ENCODE results near the gene R3HDM1.
"Not testable (repeated sequence)": the region's sequence is repeated elsewhere in the genome, so short reads cannot be mapped to it uniquely, and the experiment has no call there.

R3HDM1 gene

DNA sequence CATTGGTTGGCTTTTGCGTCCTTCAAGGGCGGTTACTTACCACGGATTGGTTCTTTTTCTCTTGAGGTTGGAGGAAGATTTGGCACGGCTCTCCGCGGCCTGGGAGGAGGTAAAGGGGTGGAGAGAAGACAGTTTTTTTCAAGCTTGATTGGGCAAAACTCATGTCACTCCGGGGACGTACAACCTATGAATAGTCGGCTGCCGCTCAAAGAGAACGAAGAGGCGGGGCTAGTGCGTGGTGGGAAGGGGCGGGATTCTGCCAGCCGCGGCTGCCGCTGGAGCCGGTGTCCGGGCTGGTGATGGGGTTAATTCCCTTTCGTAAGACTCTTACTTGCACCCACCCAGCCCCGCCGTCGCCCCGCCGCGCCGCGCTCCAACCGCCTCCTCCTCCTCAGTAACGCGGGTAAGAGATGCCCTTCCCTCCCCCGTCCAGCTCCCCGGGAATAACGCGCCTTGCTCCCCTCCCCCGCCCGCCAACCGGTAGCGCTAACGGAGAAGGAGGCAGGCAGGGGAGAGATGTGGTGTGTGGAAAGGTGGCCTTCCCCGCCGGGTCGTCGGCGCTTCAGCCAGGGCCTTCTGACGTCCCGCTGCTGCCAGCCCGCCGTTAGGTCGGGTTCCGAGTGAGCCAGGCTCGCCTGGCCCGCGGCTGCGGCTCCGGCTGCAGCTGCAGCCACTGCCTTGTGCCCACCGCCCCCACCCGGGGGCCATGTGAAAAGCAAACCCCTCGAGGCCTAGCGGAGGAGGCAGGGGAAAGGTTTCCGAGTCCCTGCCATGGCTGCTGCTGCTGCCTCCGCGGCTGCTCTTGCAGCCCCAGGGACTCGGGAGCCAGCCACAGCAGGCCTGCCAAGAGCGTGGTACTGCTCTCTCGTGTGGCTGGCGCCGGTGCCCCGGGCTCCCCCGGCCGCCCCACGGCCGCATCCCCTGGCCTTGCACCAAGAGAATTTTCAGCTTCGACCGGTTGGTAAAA, at the start of gene R3HDM1:
Gene R3HDM1, plus strand, starts transcription at position 254 of the 967 bp plus-strand sequence. CDS start 73,362 bp downstream, outside the sequence.
- Histone ChIP-seq H3K36me3 (peaks cover 22% of the 10 kb centered on the region), H3K27ac (peak within 1 kb of the TSS; percentile 91), H3K4me1 (peaks cover 35% of the 10 kb centered on the region), H3K4me2 (peak within 1 kb of the TSS; percentile 84), H3K4me3 (peak within 1 kb of the TSS; percentile 82), H3K27me3 (no peaks in the 10 kb centered on the region), H4K20me1 (peaks cover 29% of the 10 kb centered on the region), H3K9ac (peak within 1 kb of the TSS; percentile 93), H3K9me3 (peaks cover 6% of the 10 kb centered on the region)
- no peak for TF ChIP-seq Cebpa-rat (IDR thresholded peaks at IDR 0.05)

GRCh38 chr2:135485441-135485840, 45.8 kb upstream of the R3HDM1 start:
- Histone ChIP-seq H3K27me3 (no peaks in the 10 kb centered on the region), H3K27ac (no peak overlapping the region), H3K4me1 (no peaks in the 10 kb centered on the region), H3K4me3 (no peak overlapping the region), H3K4me2 (no peak overlapping the region), H3K9ac (no peak overlapping the region), H4K20me1 (no peaks in the 10 kb centered on the region), H3K36me3 (peaks cover 29% of the 10 kb centered on the region), H3K9me3 (peaks cover 30% of the 10 kb centered on the region)
- no peak for TF ChIP-seq Cebpa-rat (IDR thresholded peaks at IDR 0.05)

GRCh38 chr2:135490376-135490775, 40.9 kb upstream of the R3HDM1 start:
- no peaks in the 10 kb centered on the region for H3K27me3 ChIP-seq
- H3K9ac ChIP-seq, result no peak overlapping the region
- no peak for TF ChIP-seq Cebpa-rat (IDR thresholded peaks at IDR 0.05)
- peaks cover 27% of the 10 kb centered on the region for H3K9me3 ChIP-seq
- H3K4me1 ChIP-seq, result no peaks in the 10 kb centered on the region
- H3K27ac ChIP-seq, result no peak overlapping the region
- H4K20me1 ChIP-seq, result no peaks in the 10 kb centered on the region
- H3K36me3 ChIP-seq, result peaks cover 24% of the 10 kb centered on the region
- no peak overlapping the region for H3K4me2 ChIP-seq
- no peak overlapping the region for H3K4me3 ChIP-seq

DNA sequence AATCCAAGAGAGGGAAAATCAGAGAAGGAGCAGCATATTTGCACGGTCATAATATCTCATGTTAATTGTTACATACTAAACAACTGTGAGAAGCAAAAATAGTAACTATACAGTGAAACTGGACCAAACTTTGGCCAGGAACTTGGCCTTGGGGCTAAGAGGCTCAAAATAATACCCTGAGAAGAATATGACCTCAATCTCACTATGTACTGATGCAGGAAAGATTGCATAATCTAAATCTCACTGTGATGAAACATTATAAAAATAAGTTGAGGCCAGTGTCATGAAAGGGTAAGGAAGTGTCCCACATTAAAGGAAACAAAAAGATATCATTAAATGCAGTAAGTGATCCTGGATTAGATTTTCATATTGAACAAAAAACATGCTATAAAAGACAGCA, 36.8 kb upstream of the R3HDM1 start:
- H4K20me1 ChIP-seq, result no peaks in the 10 kb centered on the region

DNA sequence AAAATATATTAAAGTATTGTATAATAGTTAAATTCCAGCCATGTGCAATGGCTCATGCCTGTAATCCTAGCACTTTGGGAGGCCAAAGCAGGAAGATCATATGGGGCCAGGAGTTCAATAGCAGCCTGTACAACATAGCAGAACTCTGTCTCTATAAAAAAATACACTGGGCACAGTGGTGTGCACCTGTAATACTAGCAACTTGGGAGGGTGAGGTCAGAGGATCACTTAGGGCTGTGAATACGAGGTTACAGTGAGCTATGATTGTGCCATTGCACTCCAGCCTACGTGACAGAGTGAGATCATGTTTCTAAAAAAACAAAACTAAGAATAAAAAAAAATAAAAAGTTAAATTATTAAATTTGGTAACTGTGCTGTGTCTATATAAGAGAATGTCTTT, 36.4 kb upstream of the R3HDM1 start:
- H4K20me1 ChIP-seq, result no peaks in the 10 kb centered on the region
- no peak for TF ChIP-seq Cebpa-rat (IDR thresholded peaks at IDR 0.05)
- H3K4me2 ChIP-seq, result no peak overlapping the region
- no peaks in the 10 kb centered on the region for H3K27me3 ChIP-seq
- no peak overlapping the region for H3K4me3 ChIP-seq
- H3K36me3 ChIP-seq, result peaks cover 36% of the 10 kb centered on the region
- H3K27ac ChIP-seq, result no peak overlapping the region
- peaks cover 41% of the 10 kb centered on the region for H3K9me3 ChIP-seq
- H3K9ac ChIP-seq, result no peak overlapping the region
- H3K4me1 ChIP-seq, result no peaks in the 10 kb centered on the region

More for the DNA sequence above, 36.8 kb upstream of the R3HDM1 start:
- H3K9ac ChIP-seq, result no peak overlapping the region
- no peaks in the 10 kb centered on the region for H3K27me3 ChIP-seq
- H3K9me3 ChIP-seq, result peaks cover 37% of the 10 kb centered on the region
- H3K4me3 ChIP-seq, result no peak overlapping the region
- H3K27ac ChIP-seq, result no peak overlapping the region
- H3K4me1 ChIP-seq, result no peaks in the 10 kb centered on the region
- no peak overlapping the region for H3K4me2 ChIP-seq
- H3K36me3 ChIP-seq, result peaks cover 32% of the 10 kb centered on the region
- TF ChIP-seq Cebpa-rat (IDR thresholded peaks at IDR 0.05), result no peak

GRCh38 chr2:135498588-135498987, 32.7 kb upstream of the R3HDM1 start:
- H3K4me1 ChIP-seq, H3K27me3 ChIP-seq, H3K4me3 ChIP-seq, H3K27ac ChIP-seq, H4K20me1 ChIP-seq, H3K9ac ChIP-seq, H3K4me2 ChIP-seq: not testable (repeated sequence)
- Histone ChIP-seq H3K9me3 (peaks cover 47% of the 10 kb centered on the region), H3K36me3 (peaks cover 49% of the 10 kb centered on the region)

- no peaks in the 10 kb centered on the region for H3K4me1 ChIP-seq
- H3K9ac ChIP-seq, result no peak overlapping the region
- H3K27me3 ChIP-seq, result no peaks in the 10 kb centered on the region
- no peak overlapping the region for H3K27ac ChIP-seq
- no peak overlapping the region for H3K4me2 ChIP-seq
- H3K4me3 ChIP-seq, result no peak overlapping the region
- no peaks in the 10 kb centered on the region for H4K20me1 ChIP-seq
- H3K9me3 ChIP-seq, result peaks cover 14% of the 10 kb centered on the region
- peaks cover 16% of the 10 kb centered on the region for H3K36me3 ChIP-seq
- no peak for TF ChIP-seq Cebpa-rat (IDR thresholded peaks at IDR 0.05)
Measured at GRCh38 chr2:135504811-135505210, 26.5 kb upstream of the R3HDM1 start.

- H3K36me3 ChIP-seq, result peaks cover 13% of the 10 kb centered on the region
- TF ChIP-seq Cebpa-rat (IDR thresholded peaks at IDR 0.05), result no peak
- H3K27ac ChIP-seq, result no peak overlapping the region
- H3K4me3 ChIP-seq, result no peak overlapping the region
- no peak overlapping the region for H3K4me2 ChIP-seq
- H4K20me1 ChIP-seq, result no peaks in the 10 kb centered on the region
- H3K9ac ChIP-seq, result no peak overlapping the region
- no peaks in the 10 kb centered on the region for H3K27me3 ChIP-seq
- peaks cover 32% of the 10 kb centered on the region for H3K9me3 ChIP-seq
- H3K4me1 ChIP-seq, result no peaks in the 10 kb centered on the region
Measured at GRCh38 chr2:135510577-135510976, 20.7 kb upstream of the R3HDM1 start.

- H4K20me1 ChIP-seq, result no peaks in the 10 kb centered on the region
- H3K27ac ChIP-seq, result no peak overlapping the region
- H3K4me2 ChIP-seq, result no peak overlapping the region
- no peak overlapping the region for H3K4me3 ChIP-seq
- TF ChIP-seq Cebpa-rat (IDR thresholded peaks at IDR 0.05), result no peak
- H3K9ac ChIP-seq, result no peak overlapping the region
- H3K9me3 ChIP-seq, result peaks cover 47% of the 10 kb centered on the region
- no peaks in the 10 kb centered on the region for H3K4me1 ChIP-seq
- H3K36me3 ChIP-seq, result peaks cover 25% of the 10 kb centered on the region
- H3K27me3 ChIP-seq, result no peaks in the 10 kb centered on the region
Measured at GRCh38 chr2:135512099-135512498, 19.2 kb upstream of the R3HDM1 start.

- no peak overlapping the region for H3K4me3 ChIP-seq
- H3K36me3 ChIP-seq, result peaks cover 24% of the 10 kb centered on the region
- H4K20me1 ChIP-seq, result no peaks in the 10 kb centered on the region
- H3K27me3 ChIP-seq, result no peaks in the 10 kb centered on the region
- no peak overlapping the region for H3K4me2 ChIP-seq
- H3K9ac ChIP-seq, result no peak overlapping the region
- TF ChIP-seq Cebpa-rat (IDR thresholded peaks at IDR 0.05), result no peak
- H3K4me1 ChIP-seq, result peaks cover 12% of the 10 kb centered on the region
- no peak overlapping the region for H3K27ac ChIP-seq
- peaks cover 14% of the 10 kb centered on the region for H3K9me3 ChIP-seq
Measured at GRCh38 chr2:135525786-135526185, 5.5 kb upstream of the R3HDM1 start.
